Measurements from ENCODE around the gene PLAC1. TPM values are rescaled to one million over a fixed set of nuclear protein-coding genes. Genes with fewer than 3 reads are reported as not detected.

PLAC1 gene, protein sequence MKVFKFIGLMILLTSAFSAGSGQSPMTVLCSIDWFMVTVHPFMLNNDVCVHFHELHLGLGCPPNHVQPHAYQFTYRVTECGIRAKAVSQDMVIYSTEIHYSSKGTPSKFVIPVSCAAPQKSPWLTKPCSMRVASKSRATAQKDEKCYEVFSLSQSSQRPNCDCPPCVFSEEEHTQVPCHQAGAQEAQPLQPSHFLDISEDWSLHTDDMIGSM
- total RNA-seq: not detected

DNA sequence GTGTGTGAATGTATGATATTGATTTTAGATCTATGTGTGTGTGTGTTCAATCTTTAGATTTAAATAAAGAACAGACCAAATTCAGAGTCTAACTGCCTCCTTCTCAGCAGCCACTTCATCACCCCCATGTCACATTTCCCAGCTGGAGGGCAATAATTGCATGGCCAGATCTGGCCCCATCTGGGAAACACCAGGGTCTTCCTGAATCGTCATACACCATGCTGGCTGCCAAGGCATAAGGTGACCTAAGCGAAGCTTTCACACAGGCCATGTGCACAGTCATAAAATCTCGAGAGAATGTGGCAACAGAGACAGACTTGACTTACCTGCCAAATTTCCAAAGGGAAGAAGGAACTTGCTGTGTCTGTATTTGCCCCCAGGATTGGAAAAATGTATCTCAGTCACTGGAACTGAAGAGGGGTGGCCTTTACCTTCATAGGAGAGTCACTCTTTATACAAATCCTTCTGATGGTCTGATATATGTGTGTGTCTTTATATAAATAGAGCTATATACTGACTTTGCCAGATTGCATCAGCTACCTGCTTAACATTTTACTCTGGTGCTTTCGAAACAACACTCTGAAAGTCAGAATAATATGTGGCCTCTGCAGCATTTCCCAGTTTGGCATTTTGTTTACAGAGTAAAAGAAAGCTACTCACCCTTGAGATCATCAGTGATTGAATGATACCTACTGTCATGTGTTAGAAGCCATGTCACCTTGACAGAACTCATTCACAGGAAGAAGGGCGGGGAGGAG, at the start of gene PLAC1:
Gene PLAC1, minus strand, starts transcription at position 470 of the 758 bp plus-strand sequence. CDS start 91,789 bp downstream, outside the sequence.
- Histone ChIP-seq H3K4me1 (ENCODE audit: control insufficient read depth in 1 of 2, low read depth in 2 of 2) (no peaks in the 10 kb centered on the region), H3K9me3 (no peaks in the 10 kb centered on the region), H3K27me3 (replicated peaks; ENCODE audit: insufficient read depth) (no peaks in the 10 kb centered on the region), H3K36me3 (no peaks in the 10 kb centered on the region), H3K4me3 (no peak within 1 kb of the TSS), H3K27ac (no peak within 1 kb of the TSS)
- DNase-seq (ENCODE audit: low spot score) (no peak), ATAC-seq (ENCODE audit: insufficient number of reproducible peaks, low FRiP score, low read depth) (no peak)
- TF ChIP-seq, protein P1, sequence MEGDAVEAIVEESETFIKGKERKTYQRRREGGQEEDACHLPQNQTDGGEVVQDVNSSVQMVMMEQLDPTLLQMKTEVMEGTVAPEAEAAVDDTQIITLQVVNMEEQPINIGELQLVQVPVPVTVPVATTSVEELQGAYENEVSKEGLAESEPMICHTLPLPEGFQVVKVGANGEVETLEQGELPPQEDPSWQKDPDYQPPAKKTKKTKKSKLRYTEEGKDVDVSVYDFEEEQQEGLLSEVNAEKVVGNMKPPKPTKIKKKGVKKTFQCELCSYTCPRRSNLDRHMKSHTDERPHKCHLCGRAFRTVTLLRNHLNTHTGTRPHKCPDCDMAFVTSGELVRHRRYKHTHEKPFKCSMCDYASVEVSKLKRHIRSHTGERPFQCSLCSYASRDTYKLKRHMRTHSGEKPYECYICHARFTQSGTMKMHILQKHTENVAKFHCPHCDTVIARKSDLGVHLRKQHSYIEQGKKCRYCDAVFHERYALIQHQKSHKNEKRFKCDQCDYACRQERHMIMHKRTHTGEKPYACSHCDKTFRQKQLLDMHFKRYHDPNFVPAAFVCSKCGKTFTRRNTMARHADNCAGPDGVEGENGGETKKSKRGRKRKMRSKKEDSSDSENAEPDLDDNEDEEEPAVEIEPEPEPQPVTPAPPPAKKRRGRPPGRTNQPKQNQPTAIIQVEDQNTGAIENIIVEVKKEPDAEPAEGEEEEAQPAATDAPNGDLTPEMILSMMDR (IDR thresholded peaks at IDR 0.05): no peak

DNA sequence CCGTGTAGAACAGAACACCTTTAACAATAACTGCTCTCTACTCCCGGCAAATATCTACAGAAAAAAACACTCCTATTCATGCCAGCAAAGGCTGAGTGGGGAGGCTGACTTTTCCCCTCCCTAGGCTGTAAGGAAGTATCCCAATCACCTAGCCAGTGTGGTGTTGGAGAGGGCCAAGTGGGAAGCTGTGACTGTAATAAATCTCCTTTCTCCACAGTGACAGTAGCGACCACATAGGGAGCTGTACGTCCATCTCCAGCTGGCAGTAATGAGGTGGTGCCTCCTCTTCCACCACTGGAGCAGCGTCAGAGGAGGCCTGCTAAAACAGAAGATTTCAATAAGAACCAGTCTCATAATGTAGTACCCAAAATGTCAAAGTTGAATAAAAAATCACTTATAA, 47.9 kb upstream of the PLAC1 start:
- no peak for DNase-seq (ENCODE audit: low spot score)
- no peak for ATAC-seq (ENCODE audit: insufficient number of reproducible peaks, low FRiP score, low read depth)
- Histone ChIP-seq H3K27ac (no peak overlapping the region), H3K27me3 (replicated peaks; ENCODE audit: insufficient read depth) (no peaks in the 10 kb centered on the region), H3K36me3 (no peaks in the 10 kb centered on the region), H3K9me3 (no peaks in the 10 kb centered on the region), H3K4me1 (ENCODE audit: control insufficient read depth in 1 of 2, low read depth in 2 of 2) (no peaks in the 10 kb centered on the region), H3K4me3 (no peak overlapping the region)
- TF ChIP-seq, protein P1 (IDR thresholded peaks at IDR 0.05): no peak

DNA sequence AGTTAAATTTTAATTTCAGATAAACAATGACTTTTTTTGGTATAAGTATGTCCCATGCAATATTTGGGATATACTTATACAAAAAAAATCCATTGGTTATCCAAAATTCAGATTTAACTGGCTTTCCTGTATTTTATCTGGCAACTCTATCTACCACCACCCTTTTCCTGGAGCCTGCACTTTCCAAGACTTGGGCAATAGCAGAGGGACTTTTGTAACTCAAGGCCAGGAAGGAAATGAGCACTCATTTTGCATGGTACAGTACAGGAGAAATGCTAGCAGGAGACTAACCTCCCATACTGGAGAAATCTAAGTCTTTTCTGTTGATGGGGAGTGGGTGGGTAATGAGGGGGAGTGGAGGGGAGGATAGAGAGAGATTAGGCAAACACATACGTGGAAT, 37.7 kb upstream of the PLAC1 start:
- Histone ChIP-seq H3K36me3 (no peaks in the 10 kb centered on the region), H3K27me3 (replicated peaks; ENCODE audit: insufficient read depth) (no peaks in the 10 kb centered on the region), H3K4me1 (ENCODE audit: control insufficient read depth in 1 of 2, low read depth in 2 of 2) (peaks cover 3% of the 10 kb centered on the region in 2 donors), H3K9me3 (no peaks in the 10 kb centered on the region), H3K27ac (no peak overlapping the region), H3K4me3 (no peak overlapping the region)
- TF ChIP-seq, protein P1 (IDR thresholded peaks at IDR 0.05): no peak
- ATAC-seq (ENCODE audit: insufficient number of reproducible peaks, low FRiP score, low read depth): no peak
- no peak for DNase-seq (ENCODE audit: low spot score)

DNA sequence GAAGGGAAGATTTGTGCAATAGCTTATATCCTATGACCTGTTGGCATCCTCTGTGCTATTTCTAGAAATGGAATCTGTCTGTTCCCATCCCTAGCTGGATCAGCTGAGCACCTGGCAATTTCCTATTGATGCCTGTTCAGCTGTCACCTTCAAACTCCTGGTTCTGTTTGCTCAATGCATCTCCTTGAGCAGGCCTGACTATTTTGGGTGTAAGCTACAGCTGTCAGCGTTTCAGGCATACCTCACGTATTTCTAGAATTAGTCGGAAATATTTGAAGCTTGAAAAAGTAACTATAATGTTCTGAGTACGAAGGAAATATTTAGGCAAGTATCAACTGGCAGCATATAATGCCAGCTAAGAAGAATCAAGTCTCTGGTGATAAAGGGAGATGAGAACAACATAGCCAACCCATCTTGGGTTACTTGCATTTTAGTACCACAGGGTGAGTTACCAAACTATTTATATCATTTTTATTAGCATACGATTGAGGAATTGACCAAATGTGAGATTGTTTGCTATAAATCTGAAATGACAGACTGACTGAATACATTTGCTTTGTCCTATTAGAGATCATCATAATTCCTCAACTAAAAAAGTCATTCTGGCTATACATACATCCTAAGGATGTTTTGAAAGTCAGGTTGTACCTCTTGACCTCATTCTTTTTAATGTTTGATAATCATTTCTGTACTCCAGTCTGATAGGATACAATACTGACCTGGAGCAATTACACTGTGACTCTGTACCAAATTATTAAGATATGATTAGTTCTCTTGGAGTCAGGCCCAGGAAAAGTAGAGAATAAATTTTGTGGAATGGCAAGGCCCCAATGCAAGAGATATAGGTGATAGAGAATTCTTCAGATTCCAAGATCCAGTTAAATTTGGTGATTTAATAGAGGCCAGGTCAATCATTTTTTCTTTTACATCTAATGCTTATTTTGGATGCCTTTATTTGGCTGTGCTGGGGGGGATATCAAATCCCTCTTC, 36.4 kb upstream of the PLAC1 start:
- TF ChIP-seq, protein P1 (IDR thresholded peaks at IDR 0.05): no peak
- no peaks in the 10 kb centered on the region for H3K9me3 ChIP-seq
- no peaks in the 10 kb centered on the region for H3K27me3 ChIP-seq (replicated peaks; ENCODE audit: insufficient read depth)
- ATAC-seq (ENCODE audit: insufficient number of reproducible peaks, low FRiP score, low read depth) (no peak), DNase-seq (ENCODE audit: low spot score) (no peak)
- H3K4me1 ChIP-seq (ENCODE audit: control insufficient read depth in 1 of 2, low read depth in 2 of 2): peaks cover 3% of the 10 kb centered on the region in 2 donors
- H3K27ac ChIP-seq: no peak overlapping the region
- no peak overlapping the region for H3K4me3 ChIP-seq
- no peaks in the 10 kb centered on the region for H3K36me3 ChIP-seq

DNA sequence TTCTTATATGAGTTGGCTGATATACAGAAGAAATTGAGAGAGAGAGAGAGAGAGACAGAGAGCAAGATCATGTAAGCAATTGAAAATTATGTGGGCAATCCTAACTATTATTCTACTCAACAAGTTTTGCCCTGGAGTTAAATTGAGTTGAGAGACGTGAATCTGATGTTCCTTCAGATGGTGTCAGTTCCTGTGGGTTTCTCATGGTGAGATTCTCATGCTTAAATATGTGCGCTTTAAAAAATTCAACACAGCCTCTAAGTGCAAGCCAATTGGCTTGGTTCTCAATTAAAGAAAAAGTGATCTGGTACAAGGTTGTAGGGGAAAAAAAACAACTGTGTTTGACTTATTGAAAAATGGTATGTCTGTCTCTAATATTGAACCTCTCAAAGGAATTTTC, 35.4 kb upstream of the PLAC1 start:
- H3K27me3 ChIP-seq (replicated peaks; ENCODE audit: insufficient read depth): no peaks in the 10 kb centered on the region
- no peaks in the 10 kb centered on the region for H3K9me3 ChIP-seq
- peaks cover 3% of the 10 kb centered on the region in 2 donors for H3K4me1 ChIP-seq (ENCODE audit: control insufficient read depth in 1 of 2, low read depth in 2 of 2)
- no peak overlapping the region for H3K4me3 ChIP-seq
- TF ChIP-seq, protein P1 (IDR thresholded peaks at IDR 0.05): no peak
- no peak overlapping the region for H3K27ac ChIP-seq
- no peaks in the 10 kb centered on the region for H3K36me3 ChIP-seq
- ATAC-seq (ENCODE audit: insufficient number of reproducible peaks, low FRiP score, low read depth) (no peak), DNase-seq (ENCODE audit: low spot score) (no peak)
